HUES64 (cell line): ENCODE data around the gene CACNG4.
"Not testable (repeated sequence)": the region's sequence is repeated elsewhere in the genome, so short reads cannot be mapped to it uniquely, and the experiment has no call there.

ENCODE experiments used
- H3K27ac ChIP-seq: 2 replicates; pipeline ENCODE4 v1.7.0; 2013; ENCODE audit warnings: low read depth, low read length, inconsistent platforms
- H3K27me3 ChIP-seq: 2 replicates; pipeline ENCODE4 v1.6.1; 2013; ENCODE audit warnings: mild to moderate bottlenecking, low read length; ENCODE audit not compliant: insufficient read depth
- H3K36me3 ChIP-seq: 2 replicates; pipeline ENCODE4 v1.6.1; 2013; ENCODE audit warnings: mild to moderate bottlenecking, low read length; ENCODE audit not compliant: insufficient read depth
- H3K4me1 ChIP-seq: 2 replicates; pipeline ENCODE4 v1.6.1; 2013; ENCODE audit warnings: mild to moderate bottlenecking, low read length, moderate library complexity; ENCODE audit not compliant: insufficient read depth
- H3K4me3 ChIP-seq: 2 replicates; pipeline ENCODE4 v1.5.1; 2013; ENCODE audit warnings: mild to moderate bottlenecking, low read length, moderate library complexity
- H3K9ac ChIP-seq: 2 replicates; pipeline ENCODE4 v1.6.1; 2013; ENCODE audit warnings: mild to moderate bottlenecking, low read depth, low read length
- H3K9me3 ChIP-seq: 2 replicates; pipeline ENCODE4 v1.6.1; 2013; ENCODE audit warnings: low read depth, low read length; ENCODE audit not compliant: insufficient read depth
- WGBS: fragments of 150-250, 120-280 bp; methylation state at CpG from one replicate; pipeline ENCODE4 v1.1.7; 2013; ENCODE audit warnings: missing lambda C conversion rate; 5-methylcytosine and 5-hydroxymethylcytosine counted together

Gene CACNG4

GRCh38 chr17:67033613-67034012, 69.1 kb downstream of the CACNG4 start:
- Histone ChIP-seq H3K27me3 (no peaks in the 10 kb centered on the region), H3K36me3 (no peaks in the 10 kb centered on the region), H3K27ac (no peak overlapping the region), H3K9ac (no peak overlapping the region), H3K9me3 (no peaks in the 10 kb centered on the region), H3K4me3 (no peak overlapping the region), H3K4me1 (no peaks in the 10 kb centered on the region)
- 97% methylated on average over 9 of the region's 9 CpGs for WGBS

GRCh38 chr17:67035131-67036083, 70.9 kb downstream of the CACNG4 start:
- 83% methylated on average over 10 of the region's 11 CpGs for WGBS
- no peaks in the 10 kb centered on the region for H3K4me1 ChIP-seq
- no peak overlapping the region for H3K9ac ChIP-seq
- no peak overlapping the region for H3K4me3 ChIP-seq
- no peak overlapping the region for H3K27ac ChIP-seq
- no peaks in the 10 kb centered on the region for H3K27me3 ChIP-seq
- H3K36me3 ChIP-seq: no peaks in the 10 kb centered on the region
- H3K9me3 ChIP-seq: no peaks in the 10 kb centered on the region

- Histone ChIP-seq H3K9me3 (no peaks in the 10 kb centered on the region), H3K9ac (no peak overlapping the region), H3K27me3 (no peaks in the 10 kb centered on the region), H3K4me1 (no peaks in the 10 kb centered on the region), H3K27ac (no peak overlapping the region), H3K36me3 (no peaks in the 10 kb centered on the region), H3K4me3 (no peak overlapping the region)
- 76% methylated on average over 5 of the region's 5 CpGs for WGBS
These were observed 74.4 kb downstream of the CACNG4 start for GRCh38 chr17:67038861-67039365.

- Histone ChIP-seq H3K27me3 (no peaks in the 10 kb centered on the region), H3K27ac (no peak overlapping the region), H3K9ac (no peak overlapping the region), H3K36me3 (no peaks in the 10 kb centered on the region), H3K9me3 (no peaks in the 10 kb centered on the region), H3K4me1 (no peaks in the 10 kb centered on the region), H3K4me3 (no peak overlapping the region)
- WGBS: 92% methylated on average over 6 of the region's 6 CpGs
These were observed 76.1 kb downstream of the CACNG4 start for GRCh38 chr17:67040652-67041051.

GRCh38 chr17:67041119-67041518, 76.6 kb downstream of the CACNG4 start:
- not testable (repeated sequence) for H3K27me3 ChIP-seq, H3K4me1 ChIP-seq, H3K9ac ChIP-seq, H3K4me3 ChIP-seq, H3K9me3 ChIP-seq, H3K27ac ChIP-seq, H3K36me3 ChIP-seq
- 97% methylated on average over 5 of the region's 5 CpGs for WGBS

GRCh38 chr17:67041531-67041930, 77.0 kb downstream of the CACNG4 start:
- H3K4me3 ChIP-seq: no peak overlapping the region
- H3K9ac ChIP-seq: no peak overlapping the region
- no peaks in the 10 kb centered on the region for H3K4me1 ChIP-seq
- no peak overlapping the region for H3K27ac ChIP-seq
- H3K9me3 ChIP-seq: no peaks in the 10 kb centered on the region
- 79% methylated on average over 7 of the region's 7 CpGs for WGBS
- no peaks in the 10 kb centered on the region for H3K36me3 ChIP-seq
- H3K27me3 ChIP-seq: no peaks in the 10 kb centered on the region

- 84% methylated on average over 11 of the region's 11 CpGs for WGBS
- Histone ChIP-seq H3K9me3 (no peaks in the 10 kb centered on the region), H3K27ac (no peak overlapping the region), H3K4me1 (no peaks in the 10 kb centered on the region), H3K9ac (no peak overlapping the region), H3K27me3 (no peaks in the 10 kb centered on the region), H3K4me3 (no peak overlapping the region), H3K36me3 (no peaks in the 10 kb centered on the region)
These were observed 77.7 kb downstream of the CACNG4 start for GRCh38 chr17:67041941-67042899.

GRCh38 chr17:67043283-67043682, 78.8 kb downstream of the CACNG4 start:
- Histone ChIP-seq H3K4me1 (no peaks in the 10 kb centered on the region), H3K27me3 (no peaks in the 10 kb centered on the region), H3K9ac (no peak overlapping the region), H3K36me3 (no peaks in the 10 kb centered on the region), H3K27ac (no peak overlapping the region), H3K9me3 (peaks cover 6% of the 10 kb centered on the region), H3K4me3 (no peak overlapping the region)
- 94% methylated on average over 12 of the region's 12 CpGs for WGBS

GRCh38 chr17:67044016-67044772, 79.7 kb downstream of the CACNG4 start, which contains the start of gene CACNG1:
TSS of gene CACNG1 (plus strand) at chr17:67044554. CDS start at chr17:67044661, 107 bp downstream.
- Histone ChIP-seq H3K9ac (no peak within 1 kb of the TSS), H3K27me3 (no peaks in the 10 kb centered on the region), H3K4me1 (no peaks in the 10 kb centered on the region), H3K27ac (no peak within 1 kb of the TSS), H3K4me3 (no peak within 1 kb of the TSS), H3K9me3 (peaks cover 15% of the 10 kb centered on the region), H3K36me3 (no peaks in the 10 kb centered on the region)
- WGBS: 94% methylated on average over 32 of the region's 32 CpGs

GRCh38 chr17:67044940-67045339, 80.4 kb downstream of the CACNG4 start:
- H3K27me3 ChIP-seq: no peaks in the 10 kb centered on the region
- peaks cover 21% of the 10 kb centered on the region for H3K9me3 ChIP-seq
- no peak overlapping the region for H3K4me3 ChIP-seq
- H3K27ac ChIP-seq: no peak overlapping the region
- no peak overlapping the region for H3K9ac ChIP-seq
- WGBS: 92% methylated on average over 5 of the region's 5 CpGs
- H3K36me3 ChIP-seq: no peaks in the 10 kb centered on the region
- no peaks in the 10 kb centered on the region for H3K4me1 ChIP-seq
